A673 (cell line): Measurements from ENCODE around the gene NECTIN3.

Source experiments
- CTCF ChIP-seq: fragments of 300-800, 200-600 bp; sonication (generic); conservative IDR thresholded peaks from 2 replicates; pipeline ENCODE4 v1.5.1; 2017; ENCODE audit warnings: low read depth, mild to moderate bottlenecking, antibody characterized with exemption, low read length, moderate library complexity, mixed read lengths
- EZH2 ChIP-seq: fragments of 200-600 bp; sonication (generic); IDR thresholded peaks from 2 replicates; pipeline ENCODE4 v1.6.1; 2017; ENCODE audit warnings: borderline replicate concordance, low read depth, mild to moderate bottlenecking, mixed read lengths, antibody characterized with exemption, low read length; ENCODE audit not compliant: poor library complexity, severe bottlenecking

GRCh38 chr3:111107662-111108035 is 36.0 kb downstream of the NECTIN3 start:
- TF ChIP-seq CTCF (no peak), EZH2 (no peak)
